Ascending aorta (tissue), 2 donors: ENCODE results near the gene ARHGEF10L. TPM values are rescaled to one million over a fixed set of nuclear protein-coding genes. Genes with fewer than 3 reads are reported as not detected.

Source experiments
- DNase-seq, 2 donors: peaks; one replicate each; pipeline ENCODE4 v3.0.0-alpha.2; 2019; ENCODE audit warnings: low spot score in 2 of 2
- H3K27ac ChIP-seq, 2 donors: fragments of 200-600 bp; sonication (generic); one replicate each; pipeline ENCODE4 v1.5.1; 2016 to 2017; ENCODE audit warnings: mild to moderate bottlenecking in 1 of 2
- H3K27me3 ChIP-seq: fragments of 200-600 bp; sonication (generic); one replicate; pipeline ENCODE4 v1.5.1; 2017
- H3K36me3 ChIP-seq, 2 donors: fragments of 200-600 bp; sonication (generic); one replicate each; pipeline ENCODE4 v1.5.1; 2016
- H3K4me1 ChIP-seq, 2 donors: fragments of 200-600 bp; sonication (generic); one replicate each; pipeline ENCODE4 v1.5.1; 2016 to 2017; ENCODE audit warnings: mild to moderate bottlenecking in 1 of 2
- H3K4me3 ChIP-seq, 2 donors: fragments of 200-600 bp; sonication (generic); one replicate each; pipeline ENCODE4 v1.5.1; 2016 to 2017; ENCODE audit warnings: mild to moderate bottlenecking in 1 of 2
- H3K9me3 ChIP-seq, 2 donors: fragments of 200-600 bp; sonication (generic); one replicate each; pipeline ENCODE4 v1.5.1; 2016
- intact Hi-C: fragments of 100-400 bp; cut with DNase I; formaldehyde crosslinking; loops from one replicate; pipeline ENCODE4 v1.15.1; 2023
- total RNA-seq: library from RNA; depleted of rRNA; stranded (reverse); fragments of >200 nt; gene quantifications from one replicate; pipeline ENCODE4 v1.1.0, GENCODE V29; 2016
- TF ChIP-seq, protein P1 (sequence below), 3 experiments: fragments of 200-600 bp in 2 of 3; fragments of 450-650 bp in 1 of 3; sonication (generic) in 2 of 3; IDR thresholded peaks; one replicate each; pipeline ENCODE4 v1.5.1; 2016 to 2019; ENCODE audit warnings: antibody characterized with exemption in 3 of 3, mild to moderate bottlenecking in 1 of 3, moderate library complexity in 1 of 3

Gene ARHGEF10L
- total RNA-seq, 1 donor from 2014 or later = 177 TPM

DNA sequence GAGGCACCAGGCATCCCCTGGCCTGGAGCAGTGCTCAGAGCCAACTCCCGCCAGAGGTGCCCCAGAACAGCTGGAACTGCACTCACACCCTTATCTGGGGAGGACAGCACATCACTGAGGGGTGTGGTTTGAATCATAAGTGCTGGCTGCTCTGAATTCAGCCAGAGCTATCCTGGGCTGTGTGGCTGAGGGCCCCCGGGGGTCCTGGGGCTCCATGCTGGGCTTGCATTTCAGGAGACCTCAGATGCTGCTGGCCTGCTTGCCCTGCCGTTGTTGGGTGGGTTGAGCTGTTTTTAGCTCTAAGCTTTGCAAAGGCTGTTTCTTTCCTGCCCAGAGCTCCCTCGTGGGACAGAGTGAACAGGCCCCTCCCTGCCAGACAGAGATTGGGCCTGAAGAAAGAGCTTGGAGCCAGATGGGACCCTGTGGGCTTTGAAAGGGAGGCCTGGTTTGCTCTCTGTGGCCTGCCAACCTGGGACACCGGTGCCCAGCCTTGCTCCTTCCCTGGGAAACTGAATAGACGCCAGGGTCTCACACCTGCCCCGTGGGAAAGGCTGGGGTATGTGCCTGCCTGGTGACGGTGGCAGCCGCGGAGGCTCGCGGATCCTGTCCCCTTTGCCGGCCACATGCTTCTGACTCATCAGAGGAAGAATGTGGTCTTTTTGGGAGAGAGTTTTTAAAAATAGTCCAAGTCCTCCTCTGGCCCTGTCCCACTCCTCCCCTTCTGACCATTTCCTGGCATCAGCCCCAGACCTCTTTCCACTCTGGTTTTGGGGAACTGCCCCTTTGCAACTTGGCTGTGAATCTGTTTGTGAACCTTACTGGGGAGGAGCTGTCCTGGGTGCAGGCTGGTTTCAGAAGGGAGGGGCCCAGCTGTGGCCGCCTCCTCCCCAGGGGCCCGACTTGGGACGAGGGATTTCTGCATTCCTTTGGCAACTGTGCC is 30.0 kb downstream of the ARHGEF10L start:
- Histone ChIP-seq H3K9me3 (no peaks in the 10 kb centered on the region), H3K4me3 (peak overlapping the region in 1 of 2 donors; percentile 22), H3K4me1 (peaks cover 46 to 83% of the 10 kb centered on the region in 2 donors), H3K27ac (peak overlapping the region; percentile 95 to 98), H3K27me3 (no peaks in the 10 kb centered on the region), H3K36me3 (no peaks in the 10 kb centered on the region)
- DNase-seq = peak; percentile 86 to 97
- TF ChIP-seq, protein P1, sequence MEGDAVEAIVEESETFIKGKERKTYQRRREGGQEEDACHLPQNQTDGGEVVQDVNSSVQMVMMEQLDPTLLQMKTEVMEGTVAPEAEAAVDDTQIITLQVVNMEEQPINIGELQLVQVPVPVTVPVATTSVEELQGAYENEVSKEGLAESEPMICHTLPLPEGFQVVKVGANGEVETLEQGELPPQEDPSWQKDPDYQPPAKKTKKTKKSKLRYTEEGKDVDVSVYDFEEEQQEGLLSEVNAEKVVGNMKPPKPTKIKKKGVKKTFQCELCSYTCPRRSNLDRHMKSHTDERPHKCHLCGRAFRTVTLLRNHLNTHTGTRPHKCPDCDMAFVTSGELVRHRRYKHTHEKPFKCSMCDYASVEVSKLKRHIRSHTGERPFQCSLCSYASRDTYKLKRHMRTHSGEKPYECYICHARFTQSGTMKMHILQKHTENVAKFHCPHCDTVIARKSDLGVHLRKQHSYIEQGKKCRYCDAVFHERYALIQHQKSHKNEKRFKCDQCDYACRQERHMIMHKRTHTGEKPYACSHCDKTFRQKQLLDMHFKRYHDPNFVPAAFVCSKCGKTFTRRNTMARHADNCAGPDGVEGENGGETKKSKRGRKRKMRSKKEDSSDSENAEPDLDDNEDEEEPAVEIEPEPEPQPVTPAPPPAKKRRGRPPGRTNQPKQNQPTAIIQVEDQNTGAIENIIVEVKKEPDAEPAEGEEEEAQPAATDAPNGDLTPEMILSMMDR (IDR thresholded peaks at IDR 0.05) = no peak
- intact Hi-C loops = loop anchor here (1.0 to 5.0 kb wide), 3 partner anchors 17 to 63 kb away; partner anchors contain the start of gene ARHGEF10L

DNA sequence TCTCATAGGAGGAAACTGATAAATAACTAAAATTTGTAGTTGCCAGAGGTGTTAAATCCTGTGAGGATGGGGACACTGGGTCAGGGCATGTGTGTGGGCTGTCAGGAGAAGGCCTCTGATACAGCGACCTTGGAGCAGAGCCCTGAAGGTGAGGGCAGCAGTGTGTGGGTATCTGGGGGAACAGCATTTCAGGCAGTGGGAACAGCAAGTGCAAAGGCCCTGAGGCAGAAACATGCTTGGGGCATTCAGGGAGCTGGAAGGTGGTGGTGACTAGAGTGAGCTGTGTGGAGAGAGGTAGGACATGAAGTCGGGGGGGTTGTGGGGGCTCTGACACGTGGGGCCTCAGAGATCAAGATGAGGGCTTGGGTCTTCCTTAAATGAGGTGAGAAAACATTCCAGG is 30.7 kb downstream of the ARHGEF10L start:
- DNase-seq = no peak
- TF ChIP-seq, protein P1 (IDR thresholded peaks at IDR 0.05) = no peak
- H3K4me3 ChIP-seq = no peak overlapping the region
- no peaks in the 10 kb centered on the region for H3K9me3 ChIP-seq
- H3K27me3 ChIP-seq = no peaks in the 10 kb centered on the region
- H3K4me1 ChIP-seq = peaks cover 49 to 83% of the 10 kb centered on the region in 2 donors
- H3K27ac ChIP-seq = peak overlapping the region; percentile 95 to 98
- intact Hi-C loops = loop anchor here (1.0 to 5.0 kb wide), 2 partner anchors 16 to 62 kb away; no protein-coding TSS in a partner anchor
- H3K36me3 ChIP-seq = no peaks in the 10 kb centered on the region

GRCh38 chr1:17572264-17572985 is 32.9 kb downstream of the ARHGEF10L start:
- Histone ChIP-seq H3K4me1 (peaks cover 42 to 79% of the 10 kb centered on the region in 2 donors), H3K9me3 (no peaks in the 10 kb centered on the region), H3K4me3 (no peak overlapping the region), H3K36me3 (no peaks in the 10 kb centered on the region), H3K27ac (peak overlapping the region; percentile 95 to 98), H3K27me3 (no peaks in the 10 kb centered on the region)
- TF ChIP-seq, protein P1 (IDR thresholded peaks at IDR 0.05) = no peak
- no peak for DNase-seq
- intact Hi-C loops = loop anchor here (5.0 kb wide), 1 partner anchor 60 kb away; no protein-coding TSS in a partner anchor

DNA sequence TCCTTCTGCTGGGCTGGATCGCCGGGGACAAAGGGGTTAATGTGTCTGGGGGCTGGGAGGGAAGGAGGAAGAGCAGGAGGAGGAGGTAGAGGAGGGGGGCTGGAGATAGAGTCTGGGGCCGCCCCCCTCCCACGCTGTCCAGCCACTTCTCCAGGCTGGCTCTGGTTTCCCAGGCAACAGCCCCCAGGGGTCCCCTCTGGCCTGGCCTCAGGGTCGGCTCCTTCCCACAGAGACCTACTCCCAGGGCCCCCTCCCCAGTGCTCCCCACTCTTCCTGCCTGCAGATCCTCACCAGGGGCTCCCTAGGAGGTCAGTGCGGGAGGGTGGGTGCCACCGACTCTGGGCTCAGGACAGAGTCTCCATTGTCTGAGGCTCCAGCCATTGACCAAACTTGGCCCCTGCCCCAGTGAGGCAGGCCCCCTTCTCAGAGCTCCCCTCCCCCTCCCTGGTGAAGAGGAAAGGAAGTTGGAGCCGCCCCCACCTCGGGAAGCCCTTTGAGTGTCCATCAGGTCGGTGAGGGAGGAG is 34.1 kb downstream of the ARHGEF10L start:
- TF ChIP-seq, protein P1 (IDR thresholded peaks at IDR 0.05) = no peak
- Histone ChIP-seq H3K4me3 (no peak overlapping the region), H3K4me1 (peaks cover 30 to 75% of the 10 kb centered on the region in 2 donors), H3K27me3 (no peaks in the 10 kb centered on the region), H3K27ac (peak overlapping the region; percentile 95 to 98), H3K36me3 (no peaks in the 10 kb centered on the region), H3K9me3 (no peaks in the 10 kb centered on the region)
- intact Hi-C loops = loop anchor here (5.0 kb wide), 1 partner anchor 59 kb away; no protein-coding TSS in a partner anchor
- no peak for DNase-seq

DNA sequence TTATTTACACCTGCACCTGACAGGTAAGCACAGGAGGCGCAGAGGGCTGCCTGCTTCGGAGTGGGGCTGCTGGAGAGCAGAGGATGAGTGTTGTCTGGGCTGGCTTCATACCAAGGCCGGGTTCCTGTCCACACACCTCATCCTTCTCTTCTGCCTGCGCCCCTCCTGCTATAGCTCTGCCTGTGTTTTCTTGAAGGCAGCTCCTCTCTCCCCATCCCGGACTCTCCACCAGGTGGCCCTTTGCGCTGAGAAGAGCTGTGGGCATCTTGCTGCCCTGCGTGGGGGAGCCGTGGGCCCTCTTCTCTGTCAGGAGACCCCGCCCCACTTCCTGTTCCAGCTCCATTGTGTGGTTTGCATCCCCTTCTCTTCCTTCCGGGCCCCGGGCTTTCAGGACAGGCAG is 35.0 kb downstream of the ARHGEF10L start:
- Histone ChIP-seq H3K4me1 (peaks cover 24 to 74% of the 10 kb centered on the region in 2 donors), H3K36me3 (no peaks in the 10 kb centered on the region), H3K4me3 (no peak overlapping the region), H3K9me3 (no peaks in the 10 kb centered on the region), H3K27me3 (no peaks in the 10 kb centered on the region), H3K27ac (peak overlapping the region; percentile 95 to 98)
- TF ChIP-seq, protein P1 (IDR thresholded peaks at IDR 0.05) = peak in 2 of 3 experiments; percentile 2 to 40
- intact Hi-C loops = loop anchor here (5.0 kb wide), 1 partner anchor 58 kb away; no protein-coding TSS in a partner anchor
- no peak for DNase-seq
